IMR-90 (cell line): Measurements from ENCODE around the gene PIEZO1. TPM values are rescaled to one million over a fixed set of nuclear protein-coding genes. Genes with fewer than 3 reads are reported as not detected.
A peak's percentile ranks its signal among the peaks of the same experiment; 100 is the strongest.

Experiments used
- ATAC-seq: fragments of 200-7000 bp; cut with Tn5 transposase; 2 replicates; pipeline ENCODE4 v1.9.1; 2020; ENCODE audit warnings: low read depth, mild to moderate bottlenecking, moderate library complexity
- BruUV-seq: library from RNA; stranded (reverse); fragments of 400-500 nt; replicated peaks from 2 replicates; lab custom pipeline; 2021; lab: Mats Ljungman, UMichigan
- CTCF ChIA-PET: fragments of 300-600 bp; formaldehyde crosslinking; extraction: SDS; loops from one replicate; lab custom pipeline; 2021; ENCODE audit warnings: antibody characterized with exemption; lab: Yijun Ruan, JAX
- POLR2A ChIA-PET: fragments of 300-600 bp; sonication (Branson Sonifier 250); formaldehyde crosslinking; loops from one replicate; lab custom pipeline; 2022; ENCODE audit warnings: antibody characterized with exemption; ENCODE audit not compliant: unreplicated experiment; lab: Charles Lee
- DNase-seq: peaks from one replicate; pipeline ENCODE4 v3.0.0; 2013
- H2AFZ ChIP-seq: replicated peaks from 2 replicates; pipeline ENCODE3; 2013; ENCODE audit warnings: low read length, mild to moderate bottlenecking; ENCODE audit not compliant: poor library complexity
- H2AK5ac ChIP-seq: 2 replicates; pipeline ENCODE4 v1.6.1; 2013; ENCODE audit warnings: low read depth, low read length, inconsistent platforms
- H2AK9ac ChIP-seq: replicated peaks from 2 replicates; pipeline ENCODE3; 2013; ENCODE audit warnings: mild to moderate bottlenecking, low read depth, low read length, moderate library complexity; ENCODE audit not compliant: poor library complexity
- H2BK120ac ChIP-seq: 2 replicates; pipeline ENCODE4 v1.6.1; 2013; ENCODE audit warnings: low read depth, low read length, inconsistent platforms
- H2BK15ac ChIP-seq: 3 replicates; pipeline ENCODE4 v1.6.1; 2013; ENCODE audit warnings: low read depth, low read length, inconsistent platforms
- H2BK20ac ChIP-seq: 2 replicates; pipeline ENCODE4 v1.6.1; 2013; ENCODE audit warnings: low read depth, mild to moderate bottlenecking, inconsistent platforms, low read length, moderate library complexity
- H2BK5ac ChIP-seq: 2 replicates; pipeline ENCODE4 v1.6.1; 2013; ENCODE audit warnings: mild to moderate bottlenecking, low read depth, low read length, inconsistent platforms; ENCODE audit not compliant: poor library complexity, severe bottlenecking
- H3K14ac ChIP-seq: replicated peaks from 2 replicates; pipeline ENCODE4 v1.6.1; 2013; ENCODE audit warnings: low read depth, low read length, inconsistent platforms
- H3K18ac ChIP-seq: 2 replicates; pipeline ENCODE4 v1.6.1; 2013; ENCODE audit warnings: low read depth, low read length, control low read depth
- H3K23ac ChIP-seq: 2 replicates; pipeline ENCODE4 v1.6.1; 2013; ENCODE audit warnings: low read depth, low read length, inconsistent platforms
- H3K27ac ChIP-seq: 2 replicates; pipeline ENCODE4 v1.5.1; 2013; ENCODE audit warnings: mild to moderate bottlenecking, control low read depth, low read length; ENCODE audit not compliant: insufficient read depth
- H3K27me3 ChIP-seq: 2 replicates; pipeline ENCODE4 v1.6.1; 2013; ENCODE audit warnings: low read length; ENCODE audit not compliant: control insufficient read depth, insufficient read depth
- H3K36me3 ChIP-seq: 2 replicates; pipeline ENCODE4 v1.6.1; 2013; ENCODE audit warnings: low read length, mixed read lengths; ENCODE audit not compliant: control insufficient read depth, insufficient read depth
- H3K4ac ChIP-seq: 2 replicates; pipeline ENCODE4 v1.6.1; 2013; ENCODE audit warnings: low read depth, low read length, inconsistent platforms
- H3K4me1 ChIP-seq: 2 replicates; pipeline ENCODE4 v1.6.1; 2013; ENCODE audit warnings: low read length, mixed read lengths; ENCODE audit not compliant: control insufficient read depth, insufficient read depth
- H3K4me2 ChIP-seq: 2 replicates; pipeline ENCODE4 v1.6.1; 2013; ENCODE audit warnings: low read depth, mild to moderate bottlenecking, control low read depth, low read length, moderate library complexity
- H3K4me3 ChIP-seq: 2 replicates; pipeline ENCODE4 v1.5.1; 2013; ENCODE audit warnings: low read depth, mild to moderate bottlenecking, control low read depth, low read length, moderate library complexity; ENCODE audit not compliant: insufficient read depth
- H3K56ac ChIP-seq: 2 replicates; pipeline ENCODE4 v1.6.1; 2013; ENCODE audit warnings: low read length, inconsistent platforms; ENCODE audit not compliant: insufficient read depth; ENCODE audit errors: extremely low read depth
- H3K79me1 ChIP-seq, 2 experiments: 2 replicates each; pipeline ENCODE4 v1.6.1; 2013; ENCODE audit warnings: low read length in 2 of 2, inconsistent platforms in 1 of 2, low read depth in 1 of 2
- H3K9ac ChIP-seq: 2 replicates; pipeline ENCODE4 v1.6.1; 2013; ENCODE audit warnings: low read depth, low read length, control low read depth
- H3K9me1 ChIP-seq: 2 replicates; pipeline ENCODE4 v1.6.1; 2013; ENCODE audit warnings: low read length, inconsistent platforms; ENCODE audit not compliant: insufficient read depth
- H3K9me3 ChIP-seq: 2 replicates; pipeline ENCODE4 v1.6.1; 2013; ENCODE audit warnings: low read length; ENCODE audit not compliant: control insufficient read depth, insufficient read depth
- H4K20me1 ChIP-seq: 2 replicates; pipeline ENCODE4 v1.6.1; 2013; ENCODE audit warnings: low read length, inconsistent platforms; ENCODE audit not compliant: insufficient read depth
- H4K5ac ChIP-seq: 2 replicates; pipeline ENCODE4 v1.6.1; 2013; ENCODE audit warnings: mild to moderate bottlenecking, low read depth, low read length, control low read depth
- H4K8ac ChIP-seq, 2 experiments: 2 replicates each; pipeline ENCODE4 v1.6.1; 2013; ENCODE audit warnings: low read depth in 2 of 2, low read length in 2 of 2, control low read depth in 1 of 2, inconsistent platforms in 1 of 2
- H4K91ac ChIP-seq: 2 replicates; pipeline ENCODE4 v1.6.1; 2013; ENCODE audit warnings: low read depth, low read length, inconsistent platforms; ENCODE audit not compliant: insufficient read depth
- CEBPB ChIP-seq: IDR thresholded peaks from 2 replicates; pipeline ENCODE4 v1.6.1; 2012; ENCODE audit warnings: low read depth, low read length, improper control_type of control experiment
- CHD1 ChIP-seq: IDR thresholded peaks from 2 replicates; pipeline ENCODE4 v1.6.1; 2012; ENCODE audit warnings: low read depth, low read length, improper control_type of control experiment
- FOS ChIP-seq: fragments of 150-350 bp; IDR thresholded peaks from 2 replicates; pipeline ENCODE4 v1.6.1; 2016; ENCODE audit warnings: low read depth, low read length
- MAFK ChIP-seq: IDR thresholded peaks from 2 replicates; pipeline ENCODE4 v1.6.1; 2012; ENCODE audit warnings: low read depth, low read length, improper control_type of control experiment
- MAZ ChIP-seq: IDR thresholded peaks from 2 replicates; pipeline ENCODE4 v1.6.1; 2012; ENCODE audit warnings: low read depth, mild to moderate bottlenecking, low read length, improper control_type of control experiment, moderate library complexity, borderline replicate concordance
- MXI1 ChIP-seq: IDR thresholded peaks from 2 replicates; pipeline ENCODE4 v1.6.1; 2012; ENCODE audit warnings: low read depth, mild to moderate bottlenecking, low read length, moderate library complexity, borderline replicate concordance
- NFE2L2 ChIP-seq: fragments of 150-350 bp; IDR thresholded peaks from 2 replicates; pipeline ENCODE4 v1.6.1; 2016; ENCODE audit warnings: low read depth, mild to moderate bottlenecking, low read length
- POLR2A ChIP-seq: IDR thresholded peaks from 2 replicates; pipeline ENCODE4 v1.6.1; 2012; ENCODE audit warnings: mild to moderate bottlenecking, low read depth, low read length
- RAD21 ChIP-seq: IDR thresholded peaks from 2 replicates; pipeline ENCODE4 v1.6.1; 2012; ENCODE audit warnings: low read length, improper control_type of control experiment
- RCOR1 ChIP-seq: IDR thresholded peaks from 2 replicates; pipeline ENCODE4 v1.6.1; 2012; ENCODE audit warnings: mild to moderate bottlenecking, low read length, improper control_type of control experiment; ENCODE audit not compliant: insufficient replicate concordance
- RFX5 ChIP-seq: IDR thresholded peaks from 2 replicates; pipeline ENCODE4 v1.8.0; 2012; ENCODE audit warnings: low read depth, mild to moderate bottlenecking, low read length, moderate library complexity
- SMC3 ChIP-seq: fragments of 150-350 bp; IDR thresholded peaks from 2 replicates; pipeline ENCODE4 v1.6.1; 2016; ENCODE audit warnings: low read depth, mild to moderate bottlenecking, antibody characterized with exemption, low read length, moderate library complexity
- WGBS, 2 experiments: methylation state at CpG; one replicate each; pipeline versions ENCODE4 v1.1.5 to v1.1.7; 2013; ENCODE audit warnings: missing lambda C conversion rate in 2 of 2; ENCODE audit not compliant: insufficient read length in 1 of 2; ENCODE audit errors: extremely low coverage in 2 of 2; 5-methylcytosine and 5-hydroxymethylcytosine counted together
- dilution Hi-C: fragments of 300-500 bp; cut with HindIII; formaldehyde crosslinking; loops from one replicate; pipeline ENCODE4 v1.14.3; 2018; ENCODE audit warnings: low sequenced_read_pairs; ENCODE audit not compliant: unreplicated experiment
- in situ Hi-C: fragments of 300-500 bp; cut with MboI; formaldehyde crosslinking; loops from 3 replicates; pipeline ENCODE4 v1.14.3; 2019; ENCODE audit warnings: low sequenced_read_pairs, inconsistent platforms, mixed read lengths
- intact Hi-C: fragments of 100-400 bp; cut with micrococcal nuclease; formaldehyde crosslinking; loops from 2 replicates; pipeline ENCODE4 v1.10.0; 2022
- polyA plus RNA-seq, 3 experiments: library from polyadenylated mRNA; depleted of rRNA; stranded (reverse); fragments of >200 nt; gene quantifications; 2 replicates each; pipeline ENCODE4 v1.2.3, GENCODE V29; 2012; ENCODE audit warnings: low replicate concordance in 1 of 3
- total RNA-seq: library from RNA; depleted of rRNA; stranded (reverse); fragments of >200 nt; gene quantifications from 2 replicates; pipeline ENCODE4 v1.2.3, GENCODE V29; 2012
- TF ChIP-seq, protein P1 (sequence below): fragments of 150-350 bp; IDR thresholded peaks from 2 replicates; pipeline ENCODE4 v1.6.1; 2016; ENCODE audit warnings: low read depth, mild to moderate bottlenecking, low read length, moderate library complexity, borderline replicate concordance
- TF ChIP-seq, protein P2 (sequence below): fragments of 150-350 bp; IDR thresholded peaks from 2 replicates; pipeline ENCODE4 v1.6.1; 2017; ENCODE audit warnings: mild to moderate bottlenecking, antibody characterized with exemption, low read length, low read depth
- TF ChIP-seq, protein P3 (sequence below): conservative IDR thresholded peaks from 2 replicates; pipeline ENCODE4 v1.5.1; 2012; ENCODE audit warnings: mild to moderate bottlenecking, low read depth, low read length, improper control_type of control experiment

PIEZO1 gene
- total and polyA plus RNA-seq, 2 of the 4 experiments (the other 2 are of a cell fraction) = 36.2 to 372 TPM

DNA sequence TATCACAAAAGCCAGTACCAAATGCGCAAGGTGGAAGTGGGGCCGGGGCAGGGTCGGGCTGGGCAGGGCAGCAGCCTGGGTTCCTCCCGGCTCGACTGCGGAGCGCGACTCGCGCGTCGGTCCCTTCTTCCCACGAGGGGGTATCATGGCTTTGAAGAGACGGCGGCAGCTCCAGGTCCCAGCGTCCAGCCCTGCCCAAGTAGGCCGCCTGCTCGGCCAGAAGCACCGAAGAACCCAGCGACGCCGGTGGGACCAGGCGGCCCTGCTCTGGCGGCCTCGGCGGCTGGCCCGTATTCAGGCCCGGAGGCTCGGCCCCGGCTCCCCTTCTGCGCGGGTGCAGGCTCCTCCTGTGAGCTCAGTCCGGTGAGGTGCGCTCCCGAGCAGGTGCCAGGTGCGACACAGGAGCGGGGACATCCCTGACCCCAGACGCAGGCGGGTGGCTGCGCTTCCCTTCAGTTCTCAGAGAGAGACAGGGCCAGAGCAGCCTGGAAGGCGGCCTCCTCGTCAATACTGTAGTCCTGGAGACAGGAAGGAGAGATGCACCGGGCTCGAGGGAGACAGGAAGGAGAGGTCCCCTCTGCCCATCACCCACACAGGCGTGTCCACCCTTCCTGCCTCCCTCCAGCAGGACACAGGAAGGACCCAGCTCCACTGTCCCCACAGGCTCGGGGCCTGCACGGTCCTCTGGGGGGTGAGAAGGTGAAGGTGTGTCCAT lies 87.7 kb downstream of the PIEZO1 start:
- no peaks in the 10 kb centered on the region; the same call in 1 of the 2 replicates for H4K20me1 ChIP-seq
- TSS peak; percentile 30 for BruUV-seq
- no peak overlapping the region for H2BK120ac ChIP-seq
- DNase-seq = no peak
- no peak overlapping the region for H3K27ac ChIP-seq
- H3K9me3 ChIP-seq = no peaks in the 10 kb centered on the region
- H3K9ac ChIP-seq = no peak overlapping the region
- no peak overlapping the region for H3K23ac ChIP-seq
- no peak overlapping the region for H2BK20ac ChIP-seq
- ChIA-PET CTCF (interaction anchor here (0.6 kb wide), 1 partner anchor 69 kb away, joined by 4 read pairs; no protein-coding TSS in a partner anchor), POLR2A (no interaction called here)
- H2AK5ac ChIP-seq = no peak overlapping the region
- H4K91ac ChIP-seq = no peak overlapping the region
- H3K14ac ChIP-seq = no peak overlapping the region
- no peaks in the 10 kb centered on the region; the same call in 1 of the 2 replicates for H3K27me3 ChIP-seq
- H2AFZ ChIP-seq = no peak overlapping the region
- peaks cover 33% of the 10 kb centered on the region for H3K36me3 ChIP-seq
- in situ Hi-C loops = no loop called here
- no peak overlapping the region for H2BK15ac ChIP-seq
- dilution Hi-C loops = no loop called here
- no peak overlapping the region for H2BK5ac ChIP-seq
- 95% methylated on average over 27 of the region's 47 CpGs; no CpG with 5 or more reads in 1 of the 2 experiments for WGBS, 2 experiments
- no peak overlapping the region for H3K18ac ChIP-seq
- H3K56ac ChIP-seq = no peak overlapping the region
- no peaks in the 10 kb centered on the region; the same call in none of the 2 replicates for H3K9me1 ChIP-seq
- intact Hi-C loops = no loop called here
- no peak overlapping the region for H4K5ac ChIP-seq
- H3K4me2 ChIP-seq = no peak overlapping the region
- H3K4me1 ChIP-seq = peaks cover 8% of the 10 kb centered on the region
- H3K4me3 ChIP-seq = no peak overlapping the region
- TF ChIP-seq RCOR1 (no peak), FOS (no peak), SMC3 (no peak), MAZ (no peak), NFE2L2 (no peak), MXI1 (no peak), POLR2A (no peak), RAD21 (no peak), CHD1 (no peak), MAFK (no peak), CEBPB (no peak), RFX5 (no peak)
- TF ChIP-seq, protein P1, sequence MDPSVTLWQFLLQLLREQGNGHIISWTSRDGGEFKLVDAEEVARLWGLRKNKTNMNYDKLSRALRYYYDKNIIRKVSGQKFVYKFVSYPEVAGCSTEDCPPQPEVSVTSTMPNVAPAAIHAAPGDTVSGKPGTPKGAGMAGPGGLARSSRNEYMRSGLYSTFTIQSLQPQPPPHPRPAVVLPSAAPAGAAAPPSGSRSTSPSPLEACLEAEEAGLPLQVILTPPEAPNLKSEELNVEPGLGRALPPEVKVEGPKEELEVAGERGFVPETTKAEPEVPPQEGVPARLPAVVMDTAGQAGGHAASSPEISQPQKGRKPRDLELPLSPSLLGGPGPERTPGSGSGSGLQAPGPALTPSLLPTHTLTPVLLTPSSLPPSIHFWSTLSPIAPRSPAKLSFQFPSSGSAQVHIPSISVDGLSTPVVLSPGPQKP = no peak
- TF ChIP-seq, protein P2, sequence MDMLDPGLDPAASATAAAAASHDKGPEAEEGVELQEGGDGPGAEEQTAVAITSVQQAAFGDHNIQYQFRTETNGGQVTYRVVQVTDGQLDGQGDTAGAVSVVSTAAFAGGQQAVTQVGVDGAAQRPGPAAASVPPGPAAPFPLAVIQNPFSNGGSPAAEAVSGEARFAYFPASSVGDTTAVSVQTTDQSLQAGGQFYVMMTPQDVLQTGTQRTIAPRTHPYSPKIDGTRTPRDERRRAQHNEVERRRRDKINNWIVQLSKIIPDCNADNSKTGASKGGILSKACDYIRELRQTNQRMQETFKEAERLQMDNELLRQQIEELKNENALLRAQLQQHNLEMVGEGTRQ = no peak
- TF ChIP-seq, protein P3, sequence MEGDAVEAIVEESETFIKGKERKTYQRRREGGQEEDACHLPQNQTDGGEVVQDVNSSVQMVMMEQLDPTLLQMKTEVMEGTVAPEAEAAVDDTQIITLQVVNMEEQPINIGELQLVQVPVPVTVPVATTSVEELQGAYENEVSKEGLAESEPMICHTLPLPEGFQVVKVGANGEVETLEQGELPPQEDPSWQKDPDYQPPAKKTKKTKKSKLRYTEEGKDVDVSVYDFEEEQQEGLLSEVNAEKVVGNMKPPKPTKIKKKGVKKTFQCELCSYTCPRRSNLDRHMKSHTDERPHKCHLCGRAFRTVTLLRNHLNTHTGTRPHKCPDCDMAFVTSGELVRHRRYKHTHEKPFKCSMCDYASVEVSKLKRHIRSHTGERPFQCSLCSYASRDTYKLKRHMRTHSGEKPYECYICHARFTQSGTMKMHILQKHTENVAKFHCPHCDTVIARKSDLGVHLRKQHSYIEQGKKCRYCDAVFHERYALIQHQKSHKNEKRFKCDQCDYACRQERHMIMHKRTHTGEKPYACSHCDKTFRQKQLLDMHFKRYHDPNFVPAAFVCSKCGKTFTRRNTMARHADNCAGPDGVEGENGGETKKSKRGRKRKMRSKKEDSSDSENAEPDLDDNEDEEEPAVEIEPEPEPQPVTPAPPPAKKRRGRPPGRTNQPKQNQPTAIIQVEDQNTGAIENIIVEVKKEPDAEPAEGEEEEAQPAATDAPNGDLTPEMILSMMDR = no peak
- peaks cover 0 to 27% of the 10 kb centered on the region in 2 experiments; a peak in 2 of 4 replicates for H3K79me1 ChIP-seq
- no peak overlapping the region for H4K8ac ChIP-seq
- no peak overlapping the region for H2AK9ac ChIP-seq
- no peak overlapping the region for H3K4ac ChIP-seq
- ATAC-seq = no peak
